ENCODE data around the gene DMRTB1.
"Not testable (repeated sequence)": the region's sequence is repeated elsewhere in the genome, so short reads cannot be mapped to it uniquely, and the experiment has no call there.

The DMRTB1 gene

DNA sequence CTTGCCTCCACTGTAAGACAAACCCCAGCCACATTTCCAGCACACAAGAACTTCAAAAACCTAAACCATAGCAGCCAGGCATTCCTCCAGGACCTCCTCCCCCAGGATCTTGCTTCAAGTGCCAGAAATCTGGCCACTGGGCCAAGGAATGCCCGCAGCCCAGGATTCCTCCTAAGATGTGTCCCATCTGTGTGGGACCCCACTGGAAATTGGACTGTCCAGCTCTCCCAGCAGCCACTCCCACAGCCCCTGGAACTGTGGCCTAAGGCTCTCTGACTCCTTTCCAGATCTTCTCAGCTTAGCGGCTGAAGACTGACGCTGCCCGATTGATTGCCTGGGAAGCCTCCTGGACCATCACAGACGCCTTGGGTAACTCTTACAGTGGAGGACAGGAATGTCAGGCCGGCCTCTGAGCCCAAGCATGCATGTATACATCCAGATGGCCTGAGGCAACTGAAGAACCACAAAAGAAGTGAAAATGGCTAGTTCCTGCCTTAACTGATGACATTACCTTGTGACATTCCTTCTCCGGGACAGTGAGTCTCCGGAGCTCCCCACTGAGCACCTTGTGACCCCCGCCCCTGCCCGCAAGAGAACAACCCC lies 24.7 kb upstream of the DMRTB1 start:
- in situ Hi-C loops (cut with HindIII; ENCODE audit: low sequenced_read_pairs) = not testable (repeated sequence)

GRCh38 chr1:53435151-53435550 lies 24.0 kb upstream of the DMRTB1 start:
- in situ Hi-C loops (cut with HindIII; ENCODE audit: low sequenced_read_pairs) = no loop called here

- in situ Hi-C loops (cut with HindIII; ENCODE audit: low sequenced_read_pairs) = no loop called here
Measured at GRCh38 chr1:53438427-53439336, 20.5 kb upstream of the DMRTB1 start.

DNA sequence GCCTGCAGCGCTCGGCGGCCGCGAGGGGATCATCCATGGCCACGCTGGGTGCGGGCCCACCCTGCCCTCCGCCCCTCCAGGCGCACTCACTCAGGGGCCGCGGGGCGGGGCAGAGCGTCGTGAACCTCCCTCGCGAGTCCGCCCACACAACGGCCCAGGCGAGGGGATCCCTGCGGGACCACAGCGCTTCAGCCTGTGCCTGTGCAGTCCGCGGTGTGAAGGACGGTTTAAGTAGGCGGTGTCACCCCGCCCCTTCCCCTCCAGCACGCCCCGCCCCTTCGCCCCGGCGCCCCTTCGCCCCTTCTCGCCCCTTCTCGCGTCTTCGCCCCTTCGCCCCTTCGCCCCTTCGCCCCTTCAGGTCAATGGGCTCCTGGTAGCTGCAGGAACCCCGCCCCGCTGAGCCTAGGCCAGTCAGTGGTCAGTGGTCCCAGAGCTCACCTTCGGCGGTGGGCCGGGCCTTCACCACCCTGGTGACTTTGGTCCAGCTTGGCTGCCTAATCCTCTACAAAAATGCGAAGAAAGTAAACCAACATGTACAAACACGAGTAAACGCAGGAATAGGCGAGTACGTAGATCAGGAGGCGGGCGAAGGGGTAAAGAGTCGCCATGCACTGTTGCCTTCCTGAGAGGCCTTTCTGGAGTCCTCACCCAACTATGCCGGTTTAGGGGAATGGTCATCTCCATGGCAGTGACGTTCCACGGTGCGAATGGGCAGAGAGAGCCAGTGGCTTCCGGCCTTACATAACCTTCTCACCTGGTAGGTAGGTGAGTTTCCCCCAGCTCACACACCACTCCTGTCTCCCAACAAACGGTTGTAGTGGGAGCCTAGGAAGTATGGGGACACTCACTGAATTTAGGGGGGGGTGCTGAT lies 19.6 kb upstream of the DMRTB1 start:
- in situ Hi-C loops (cut with HindIII; ENCODE audit: low sequenced_read_pairs) = no loop called here

GRCh38 chr1:53440633-53441032 lies 18.6 kb upstream of the DMRTB1 start:
- in situ Hi-C loops (cut with HindIII; ENCODE audit: low sequenced_read_pairs) = no loop called here

GRCh38 chr1:53442299-53442698 lies 16.9 kb upstream of the DMRTB1 start:
- in situ Hi-C loops (cut with HindIII; ENCODE audit: low sequenced_read_pairs) = no loop called here

DNA sequence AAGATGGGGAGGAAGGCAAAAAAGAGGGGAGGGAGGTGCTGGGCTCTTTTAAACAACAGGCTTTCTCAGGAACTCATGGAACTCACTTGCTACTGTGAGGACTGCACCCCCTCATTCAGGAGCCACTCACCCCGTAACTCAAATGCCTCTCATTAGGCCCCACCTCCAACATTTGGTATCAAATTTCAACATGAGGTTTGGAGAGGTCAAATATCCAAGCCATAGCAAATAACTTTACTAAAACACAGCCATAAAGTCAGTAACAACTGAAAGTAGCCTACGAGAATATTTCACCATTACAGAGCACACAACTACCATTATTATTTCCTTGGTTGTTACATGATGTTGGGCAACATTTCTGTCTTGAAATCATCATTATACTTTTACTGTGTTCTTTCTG lies 13.1 kb upstream of the DMRTB1 start:
- in situ Hi-C loops (cut with HindIII; ENCODE audit: low sequenced_read_pairs) = no loop called here

- in situ Hi-C loops (cut with HindIII; ENCODE audit: low sequenced_read_pairs) = no loop called here
Measured at GRCh38 chr1:53447413-53447812, 11.8 kb upstream of the DMRTB1 start.

DNA sequence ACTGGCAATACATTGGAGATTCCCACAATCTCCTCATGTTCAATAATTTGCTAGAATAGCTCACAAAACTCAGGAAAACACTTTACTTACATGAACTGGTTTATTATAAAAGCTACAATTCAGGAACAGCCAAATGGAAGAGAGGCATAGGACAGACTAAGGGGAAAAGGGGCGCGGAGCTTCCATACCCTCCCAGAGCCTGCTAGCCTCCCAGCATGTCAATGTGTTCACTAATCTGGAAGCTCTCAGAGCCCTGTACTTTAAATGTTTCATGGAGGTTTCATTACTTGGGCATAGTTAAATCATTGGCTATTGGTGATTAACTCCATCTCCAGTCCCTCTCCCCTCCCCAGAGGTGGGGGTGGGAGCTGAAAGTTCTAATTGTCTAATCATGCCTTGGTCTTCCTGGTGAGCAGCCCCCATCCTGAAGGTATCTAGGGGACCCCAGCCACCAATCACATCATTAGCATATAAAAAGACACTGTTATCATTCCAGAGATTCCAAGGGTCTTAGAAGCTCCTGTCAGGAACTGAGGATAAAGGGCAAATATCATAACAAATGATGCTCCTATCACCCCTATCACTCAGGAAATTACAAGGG lies 10.9 kb upstream of the DMRTB1 start:
- in situ Hi-C loops (cut with HindIII; ENCODE audit: low sequenced_read_pairs) = no loop called here

DNA sequence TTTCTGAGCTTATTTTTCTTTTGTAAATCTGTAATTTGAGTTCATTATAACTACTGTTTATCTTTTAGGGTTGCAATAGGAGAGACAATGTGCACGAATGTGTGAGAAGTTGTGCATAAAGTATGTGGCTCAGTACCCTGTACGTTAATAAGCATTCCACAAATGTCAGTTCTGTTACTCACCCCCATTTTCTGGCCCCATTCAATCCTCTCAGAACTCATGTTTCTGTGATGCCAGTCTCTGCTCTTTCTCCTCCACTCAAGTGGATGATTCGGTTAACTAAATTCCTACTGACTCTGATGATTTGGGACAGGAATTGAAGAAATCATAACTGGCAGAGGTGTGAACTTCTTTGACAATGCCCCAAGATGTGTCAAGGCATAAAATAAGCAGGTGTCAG lies 10.2 kb upstream of the DMRTB1 start:
- in situ Hi-C loops (cut with HindIII; ENCODE audit: low sequenced_read_pairs) = no loop called here

- in situ Hi-C loops (cut with HindIII; ENCODE audit: low sequenced_read_pairs) = loop anchor here (25.0 kb wide), 1 partner anchor 288 kb away; the partner anchor contains the start of gene GLIS1
Measured at GRCh38 chr1:53449693-53450092, 9.5 kb upstream of the DMRTB1 start.

DNA sequence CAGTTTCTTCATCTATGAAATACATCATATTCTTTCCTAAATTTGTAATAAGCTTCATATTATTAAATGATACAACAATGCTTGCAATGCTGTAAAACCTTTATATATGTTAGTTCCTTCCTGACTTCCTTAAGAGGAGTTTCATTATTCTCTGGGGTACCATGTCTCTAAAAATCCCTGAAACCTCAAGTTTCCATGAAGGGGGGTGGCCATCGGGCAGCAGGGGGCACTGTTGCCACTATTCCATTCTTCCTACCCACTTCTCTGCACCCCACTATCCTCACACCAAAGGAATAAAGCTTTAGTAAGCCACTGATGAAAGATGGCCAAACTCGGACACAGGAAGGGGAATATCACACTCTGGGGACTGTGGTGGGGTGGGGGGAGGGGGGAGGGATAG lies 9.0 kb upstream of the DMRTB1 start:
- in situ Hi-C loops (cut with HindIII; ENCODE audit: low sequenced_read_pairs) = loop anchor here (25.0 kb wide), 1 partner anchor 287 kb away; the partner anchor contains the start of gene GLIS1

DNA sequence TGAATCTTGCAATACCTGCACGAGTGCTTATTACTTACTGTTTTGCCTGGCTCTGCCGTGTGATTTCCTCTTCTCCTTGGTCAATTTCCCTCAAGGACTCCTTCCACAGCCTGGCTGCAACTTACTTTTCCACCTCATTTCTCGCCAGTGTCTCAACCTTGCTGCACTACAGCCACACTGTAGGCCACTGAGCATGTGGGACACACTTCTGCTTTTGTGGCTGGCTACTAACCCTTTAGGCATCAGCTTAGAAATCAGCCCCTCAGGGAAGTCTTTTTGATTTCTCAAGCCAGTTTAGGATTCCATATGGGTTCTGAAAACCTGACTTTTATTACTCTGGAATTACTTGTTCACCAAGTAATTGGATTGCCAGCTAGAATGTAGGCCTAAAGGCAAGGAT lies 5.2 kb upstream of the DMRTB1 start:
- in situ Hi-C loops (cut with HindIII; ENCODE audit: low sequenced_read_pairs) = loop anchor here (25.0 kb wide), 1 partner anchor 283 kb away; the partner anchor contains the start of gene GLIS1

DNA sequence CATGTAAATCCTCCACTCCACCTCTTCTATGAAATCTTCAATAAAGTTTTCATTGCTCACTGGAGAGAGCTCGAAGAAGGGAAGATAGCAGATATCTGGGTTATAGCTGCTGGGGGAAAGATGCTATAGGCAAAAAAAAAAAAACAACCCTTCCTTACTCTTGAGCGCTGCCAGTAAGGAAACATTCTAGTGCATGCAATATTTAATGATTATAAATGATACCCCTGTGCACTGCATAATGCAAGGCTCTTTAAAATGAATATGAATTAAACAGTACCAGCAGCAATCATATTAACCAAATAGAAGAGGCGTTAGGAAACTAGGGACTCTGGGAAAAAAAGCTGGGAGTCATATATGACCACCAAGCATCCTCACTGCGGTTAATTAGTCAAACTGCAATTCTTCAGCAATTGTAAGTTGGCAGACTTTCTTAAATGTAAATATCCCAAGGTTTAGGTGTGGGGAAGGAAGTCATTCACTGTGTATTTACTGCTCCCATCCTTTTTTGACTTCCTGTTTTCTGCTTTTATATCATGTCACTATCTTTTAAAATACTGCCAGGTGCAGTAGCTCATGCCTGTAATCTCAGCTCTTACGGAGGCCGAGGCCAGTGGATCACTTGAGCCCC lies 3.7 kb upstream of the DMRTB1 start:
- in situ Hi-C loops (cut with HindIII; ENCODE audit: low sequenced_read_pairs) = loop anchor here (25.0 kb wide), 1 partner anchor 282 kb away; the partner anchor contains the start of gene GLIS1

- in situ Hi-C loops (cut with HindIII; ENCODE audit: low sequenced_read_pairs) = loop anchor here (25.0 kb wide), 1 partner anchor 279 kb away; the partner anchor contains the start of gene GLIS1
Measured at GRCh38 chr1:53458634-53459033, 565 bp upstream of the DMRTB1 start.

DNA sequence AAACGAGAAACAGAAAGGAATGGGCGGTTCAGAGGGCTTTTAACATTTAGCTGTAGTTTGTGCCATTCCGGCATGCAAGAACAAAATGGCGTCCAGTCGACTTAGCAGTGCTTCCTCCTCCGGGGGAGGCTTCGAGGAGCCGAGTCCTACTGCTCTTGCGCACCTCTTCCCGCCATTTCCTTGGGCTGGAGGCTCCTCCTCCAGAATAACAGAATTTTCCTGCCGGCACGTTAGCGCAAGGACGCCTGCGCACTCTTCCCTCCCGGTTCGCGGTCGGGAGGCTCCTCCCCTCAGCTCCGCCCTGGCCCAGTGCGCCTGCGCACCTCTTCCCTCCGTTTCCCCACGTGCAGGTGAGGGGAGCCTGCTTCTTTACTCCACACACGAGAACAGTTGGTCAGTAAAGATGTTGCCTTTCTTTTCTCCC lies 1.0 kb downstream of the DMRTB1 start:
- in situ Hi-C loops (cut with HindIII; ENCODE audit: low sequenced_read_pairs) = loop anchor here (25.0 kb wide), 1 partner anchor 277 kb away; the partner anchor contains the start of gene GLIS1

DNA sequence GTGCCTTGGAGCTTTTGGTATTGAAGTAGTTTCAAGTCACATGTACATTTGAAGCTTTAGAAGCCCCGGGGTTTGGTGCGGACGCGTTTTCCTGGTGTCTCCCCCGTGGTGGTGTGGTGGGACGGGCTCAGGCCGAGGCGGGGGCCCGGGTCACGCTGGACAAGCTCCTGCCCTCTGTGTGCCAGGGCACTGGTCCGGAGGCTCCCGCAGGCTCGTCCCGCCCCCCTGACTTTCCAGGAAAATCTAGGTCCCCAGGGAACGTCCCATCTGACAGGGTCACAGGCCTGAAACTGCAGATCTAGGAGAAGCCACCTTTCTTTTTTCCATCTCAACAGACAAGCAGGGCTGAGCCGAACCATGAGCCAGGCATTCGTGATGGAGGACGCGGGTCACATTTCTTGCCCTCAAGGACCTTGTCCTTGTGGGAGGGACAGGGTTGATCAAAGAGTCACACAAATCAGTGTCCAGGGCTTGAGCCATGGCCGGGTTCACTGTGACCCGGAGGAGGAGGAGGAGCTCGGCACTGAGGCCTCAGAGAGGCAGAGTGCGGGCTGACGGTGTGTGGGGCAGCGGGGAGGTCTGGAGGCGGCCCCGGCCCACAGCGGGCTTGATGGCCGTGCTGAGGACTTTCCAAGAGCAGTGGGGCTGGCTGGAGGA lies 1.6 kb downstream of the DMRTB1 start:
- in situ Hi-C loops (cut with HindIII; ENCODE audit: low sequenced_read_pairs) = loop anchor here (25.0 kb wide), 1 partner anchor 277 kb away; the partner anchor contains the start of gene GLIS1

DNA sequence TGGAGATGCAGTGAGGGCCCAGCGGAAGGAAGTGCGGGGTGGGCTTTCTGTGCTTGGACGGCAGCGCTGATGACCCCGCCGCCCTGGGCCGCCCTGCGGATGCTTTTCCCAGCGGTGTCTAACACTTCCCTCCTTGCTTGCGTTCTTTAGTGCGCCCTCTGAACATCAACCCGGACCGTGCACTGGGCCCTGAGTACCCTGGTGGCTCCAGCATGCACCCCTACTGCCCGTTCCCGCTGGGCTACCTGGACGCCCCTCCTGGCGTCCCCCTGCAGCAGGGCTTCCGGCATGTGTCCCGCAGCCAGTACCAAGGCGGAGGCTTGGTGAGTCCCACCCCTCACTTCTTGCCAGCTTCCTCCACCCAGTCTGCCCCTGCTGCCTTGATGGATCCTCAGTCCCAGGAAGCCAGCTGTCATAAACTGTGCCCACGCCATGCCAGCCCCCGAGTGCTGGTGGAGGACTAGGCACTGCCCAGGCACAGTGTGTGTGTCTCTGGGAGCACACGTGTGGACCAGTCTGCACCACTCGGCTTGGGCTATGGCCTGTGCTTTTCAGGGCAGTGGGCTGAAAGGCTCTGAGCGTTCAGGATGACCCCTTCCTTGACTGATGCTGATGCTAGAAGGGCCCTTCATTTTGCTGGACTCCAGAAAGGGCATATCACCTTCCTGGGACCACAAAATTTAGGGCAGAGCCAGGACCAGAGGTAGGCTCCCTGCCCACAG lies 2.3 kb downstream of the DMRTB1 start:
- in situ Hi-C loops (cut with HindIII; ENCODE audit: low sequenced_read_pairs) = loop anchor here (25.0 kb wide), 1 partner anchor 276 kb away; the partner anchor contains the start of gene GLIS1

DNA sequence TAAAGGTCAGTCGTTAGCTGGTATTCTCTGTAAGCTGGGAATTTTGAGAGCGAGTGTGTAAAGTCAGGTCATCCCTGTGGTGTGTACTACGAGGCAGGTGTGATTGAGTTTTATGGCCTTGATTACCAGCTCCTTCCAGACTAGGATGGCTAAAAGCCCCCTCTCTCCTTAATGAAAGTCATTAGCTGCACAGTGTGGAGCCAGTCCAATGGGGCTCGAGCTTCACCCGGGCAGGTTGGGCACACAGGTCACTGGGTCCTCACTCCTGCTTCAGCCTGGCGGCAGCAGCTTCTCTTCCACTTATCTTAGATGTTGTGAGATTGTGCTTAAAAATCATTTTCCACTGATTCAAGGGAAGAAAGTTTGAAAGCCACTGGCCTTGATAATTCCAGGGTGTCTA lies 3.0 kb downstream of the DMRTB1 start:
- in situ Hi-C loops (cut with HindIII; ENCODE audit: low sequenced_read_pairs) = loop anchor here (25.0 kb wide), 1 partner anchor 275 kb away; the partner anchor contains the start of gene GLIS1

All from DLD1 (cell line).